HepG2 (cell line): ENCODE results near the gene NOP9. TPM values are rescaled to one million over a fixed set of nuclear protein-coding genes. Genes with fewer than 3 reads are reported as not detected.
A peak's percentile ranks its signal among the peaks of the same experiment; 100 is the strongest.

Source experiments
- CBX5 ChIP-seq: sonication (generic); formaldehyde crosslinking; IDR thresholded peaks from 2 replicates; pipeline ENCODE4 v1.4.0; 2020; ENCODE audit warnings: missing genetic modification reagents, borderline replicate concordance
- CHD4 ChIP-seq: fragments of 200-600 bp; sonication (generic); IDR thresholded peaks from 2 replicates; pipeline ENCODE4 v1.7.0; 2017; ENCODE audit warnings: mild to moderate bottlenecking, low read length, borderline replicate concordance
- ESRRA ChIP-seq: sonication (generic); formaldehyde crosslinking; IDR thresholded peaks from 2 replicates; pipeline ENCODE4 v1.5.1; 2020; ENCODE audit warnings: mild to moderate bottlenecking, low read depth, missing genetic modification reagents
- FOXK1 ChIP-seq: sonication (generic); formaldehyde crosslinking; IDR thresholded peaks from 2 replicates; pipeline ENCODE4 v1.4.0; 2020; ENCODE audit warnings: low read depth, missing genetic modification reagents, borderline replicate concordance
- FOXM1 ChIP-seq: sonication (generic); formaldehyde crosslinking; IDR thresholded peaks from 2 replicates; pipeline ENCODE4 v1.5.0; 2020; ENCODE audit warnings: missing genetic modification reagents
- HDAC1 ChIP-seq: sonication (generic); formaldehyde crosslinking; IDR thresholded peaks from 2 replicates; pipeline ENCODE4 v1.5.1; 2020; ENCODE audit warnings: mild to moderate bottlenecking, missing genetic modification reagents
- HHEX ChIP-seq: IDR thresholded peaks from 2 replicates; pipeline ENCODE4 v1.6.1; 2016; ENCODE audit warnings: control low read depth
- NR2F1 ChIP-seq, 2 experiments: fragments of 450-650 bp in 1 of 2; formaldehyde crosslinking in 1 of 2; IDR thresholded peaks; 2 replicates each; pipeline versions ENCODE4 v1.5.0 to v1.6.1; 2016 to 2020; ENCODE audit warnings: mild to moderate bottlenecking in 1 of 2, missing compliant biosample characterization in 1 of 2, missing genetic modification reagents in 1 of 2, moderate library complexity in 1 of 2
- NR3C1 ChIP-seq: sonication (generic); formaldehyde crosslinking; IDR thresholded peaks from 2 replicates; pipeline ENCODE4 v1.4.0; 2020; ENCODE audit warnings: missing genetic modification reagents
- REL ChIP-seq: sonication (generic); formaldehyde crosslinking; conservative IDR thresholded peaks from 2 replicates; pipeline ENCODE4 v1.8.0; 2022; ENCODE audit warnings: mild to moderate bottlenecking, missing genetic modification reagents, moderate library complexity
- SALL1 ChIP-seq: sonication (generic); formaldehyde crosslinking; IDR thresholded peaks from 2 replicates; pipeline ENCODE4 v1.8.0; 2022; ENCODE audit warnings: mild to moderate bottlenecking, missing genetic modification reagents
- STAG1 ChIP-seq: sonication (generic); formaldehyde crosslinking; IDR thresholded peaks from 2 replicates; pipeline ENCODE4 v1.4.0; 2020; ENCODE audit warnings: missing genetic modification reagents
- TCF7L2 ChIP-seq: IDR thresholded peaks from 2 replicates; pipeline ENCODE4 v1.6.1; 2011; ENCODE audit warnings: mild to moderate bottlenecking, low read depth, low read length, moderate library complexity
- THAP11 ChIP-seq: IDR thresholded peaks from 2 replicates; pipeline ENCODE4 v1.6.1; 2016; ENCODE audit warnings: missing biosample characterization, missing genetic modification reagents
- YEATS4 ChIP-seq: sonication (generic); formaldehyde crosslinking; IDR thresholded peaks from 2 replicates; pipeline ENCODE4 v1.4.0; 2020; ENCODE audit warnings: missing genetic modification reagents, borderline replicate concordance
- ZBTB42 ChIP-seq: sonication (generic); formaldehyde crosslinking; IDR thresholded peaks from 2 replicates; pipeline ENCODE4 v1.5.0; 2020; ENCODE audit warnings: mild to moderate bottlenecking, missing genetic modification reagents
- ZBTB8A ChIP-seq: sonication (generic); formaldehyde crosslinking; IDR thresholded peaks from 2 replicates; pipeline ENCODE4 v1.4.0; 2020; ENCODE audit warnings: mild to moderate bottlenecking, low read depth, missing genetic modification reagents, borderline replicate concordance
- ZNF225 ChIP-seq: sonication (generic); formaldehyde crosslinking; IDR thresholded peaks from 2 replicates; pipeline ENCODE4 v1.4.0; 2020; ENCODE audit warnings: mild to moderate bottlenecking, missing genetic modification reagents
- ZNF263 ChIP-seq: sonication (generic); formaldehyde crosslinking; IDR thresholded peaks from 2 replicates; pipeline ENCODE4 v1.4.0; 2020; ENCODE audit warnings: missing genetic modification reagents
- ZNF280D ChIP-seq: sonication (generic); formaldehyde crosslinking; IDR thresholded peaks from 2 replicates; pipeline ENCODE4 v1.5.1; 2020; ENCODE audit warnings: mild to moderate bottlenecking, missing genetic modification reagents
- ZNF33B ChIP-seq: sonication (generic); formaldehyde crosslinking; IDR thresholded peaks from 2 replicates; pipeline ENCODE4 v1.5.1; 2020; ENCODE audit warnings: mild to moderate bottlenecking, missing genetic modification reagents
- ZNF660 ChIP-seq: sonication (generic); formaldehyde crosslinking; IDR thresholded peaks from 2 replicates; pipeline ENCODE4 v1.5.1; 2020; ENCODE audit warnings: mild to moderate bottlenecking, low read depth, missing genetic modification reagents, borderline replicate concordance
- ZNF709 ChIP-seq: sonication (generic); formaldehyde crosslinking; IDR thresholded peaks from 2 replicates; pipeline ENCODE4 v1.5.0; 2020; ENCODE audit warnings: mild to moderate bottlenecking, missing genetic modification reagents
- polyA plus RNA-seq, 8 experiments: library from polyadenylated mRNA; depleted of rRNA in 3 of 8; stranded (reverse) in 7 of 8; unstranded in 1 of 8; fragments of >200 nt; fragmentation: Illumina TruSeq in 4 of 8; extraction: Trizol in 4 of 8; gene quantifications; 2 replicates each; pipeline versions ENCODE4 v1.2.1 to v1.2.3, GENCODE V29; 2011 to 2016; ENCODE audit warnings: low read depth in 4 of 8, missing spikeins in 1 of 8, mixed read lengths in 1 of 8; ENCODE audit not compliant: insufficient read depth in 1 of 8
- total RNA-seq, 5 experiments: library from RNA; depleted of rRNA; stranded (reverse); fragments of >200 nt; fragmentation: Illumina TruSeq; extraction: Trizol; gene quantifications; 2 replicates each; pipeline ENCODE4 v1.2.3, GENCODE V29; 2016; ENCODE audit warnings: low read depth in 1 of 5
- TF ChIP-seq, protein P1 (sequence below): sonication (generic); formaldehyde crosslinking; IDR thresholded peaks from 2 replicates; pipeline ENCODE4 v1.4.0; 2020; ENCODE audit warnings: missing genetic modification reagents, mild to moderate bottlenecking, borderline replicate concordance

NOP9 gene
- total and polyA plus RNA-seq, 2 of the 13 experiments (the other 11 are each of a cell fraction or from before 2014, with no cell fraction given): 24.5 to 61.6 TPM

DNA sequence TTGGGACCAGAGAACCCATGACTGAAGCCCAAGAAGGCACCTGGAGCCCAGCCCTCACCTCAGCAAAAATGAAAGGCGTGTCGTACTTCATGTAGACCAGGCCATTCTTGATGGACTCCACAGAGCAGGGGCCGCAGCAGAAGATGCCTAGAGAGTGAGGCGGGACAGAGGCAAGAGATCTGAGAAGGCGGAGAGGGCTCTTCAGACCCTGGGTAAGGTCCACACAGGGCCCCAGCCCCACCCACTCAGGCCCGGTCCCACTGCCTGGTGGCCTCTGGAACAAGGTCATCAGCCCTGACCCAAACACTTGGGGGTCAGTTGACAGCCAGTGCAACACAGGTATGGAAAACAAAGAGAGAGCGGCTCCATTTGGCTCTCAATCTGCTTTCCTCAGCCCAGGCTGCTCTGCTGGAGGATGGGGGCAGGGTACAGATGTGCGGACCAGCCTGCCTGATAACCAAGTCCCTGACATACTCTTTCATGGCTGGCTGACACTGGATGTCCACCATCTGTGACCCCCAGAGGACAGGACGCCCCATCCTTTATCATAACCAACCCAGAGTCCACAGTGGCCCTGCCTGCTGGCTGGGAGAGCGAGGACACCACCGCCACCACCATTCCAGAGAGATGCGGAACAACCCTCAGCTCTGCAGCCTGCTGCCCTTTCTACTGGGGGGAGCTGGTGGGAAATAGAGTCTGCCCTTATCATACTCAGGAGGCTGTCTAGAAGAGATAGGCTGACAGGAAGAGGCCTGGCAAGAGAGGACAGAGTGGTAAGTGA lies 43.5 kb upstream of the NOP9 start (continued):
- TF ChIP-seq SALL1 (peak; percentile 76), ESRRA (CRISPR knock-in tag) (peak; percentile 92), ZNF709 (CRISPR knock-in tag) (peak; percentile 76), THAP11 (CRISPR knock-in tag) (peak; percentile 26; the same call in 1 of the 2 replicates), FOXK1 (CRISPR knock-in tag) (no peak), NR3C1 (CRISPR knock-in tag) (no peak), ZBTB42 (CRISPR knock-in tag) (peak; percentile 95), ZNF33B (CRISPR knock-in tag) (no peak), YEATS4 (CRISPR knock-in tag) (no peak), HDAC1 (CRISPR knock-in tag) (peak; percentile 71), HHEX (peak; percentile 91), ZNF280D (CRISPR knock-in tag) (no peak), STAG1 (no peak), TCF7L2 (no peak), FOXM1 (no peak), CHD4 (no peak), ZNF225 (no peak), ZNF660 (CRISPR knock-in tag) (no peak), REL (no peak), CBX5 (CRISPR knock-in tag) (no peak), ZBTB8A (CRISPR knock-in tag) (no peak), ZNF263 (CRISPR knock-in tag) (no peak), NR2F1 (CRISPR knock-in tag; IDR thresholded peaks at IDR 0.05) (peak in 1 of 2 experiments; percentile 80; a peak in 1 of 4 replicates)
- TF ChIP-seq, protein P1, sequence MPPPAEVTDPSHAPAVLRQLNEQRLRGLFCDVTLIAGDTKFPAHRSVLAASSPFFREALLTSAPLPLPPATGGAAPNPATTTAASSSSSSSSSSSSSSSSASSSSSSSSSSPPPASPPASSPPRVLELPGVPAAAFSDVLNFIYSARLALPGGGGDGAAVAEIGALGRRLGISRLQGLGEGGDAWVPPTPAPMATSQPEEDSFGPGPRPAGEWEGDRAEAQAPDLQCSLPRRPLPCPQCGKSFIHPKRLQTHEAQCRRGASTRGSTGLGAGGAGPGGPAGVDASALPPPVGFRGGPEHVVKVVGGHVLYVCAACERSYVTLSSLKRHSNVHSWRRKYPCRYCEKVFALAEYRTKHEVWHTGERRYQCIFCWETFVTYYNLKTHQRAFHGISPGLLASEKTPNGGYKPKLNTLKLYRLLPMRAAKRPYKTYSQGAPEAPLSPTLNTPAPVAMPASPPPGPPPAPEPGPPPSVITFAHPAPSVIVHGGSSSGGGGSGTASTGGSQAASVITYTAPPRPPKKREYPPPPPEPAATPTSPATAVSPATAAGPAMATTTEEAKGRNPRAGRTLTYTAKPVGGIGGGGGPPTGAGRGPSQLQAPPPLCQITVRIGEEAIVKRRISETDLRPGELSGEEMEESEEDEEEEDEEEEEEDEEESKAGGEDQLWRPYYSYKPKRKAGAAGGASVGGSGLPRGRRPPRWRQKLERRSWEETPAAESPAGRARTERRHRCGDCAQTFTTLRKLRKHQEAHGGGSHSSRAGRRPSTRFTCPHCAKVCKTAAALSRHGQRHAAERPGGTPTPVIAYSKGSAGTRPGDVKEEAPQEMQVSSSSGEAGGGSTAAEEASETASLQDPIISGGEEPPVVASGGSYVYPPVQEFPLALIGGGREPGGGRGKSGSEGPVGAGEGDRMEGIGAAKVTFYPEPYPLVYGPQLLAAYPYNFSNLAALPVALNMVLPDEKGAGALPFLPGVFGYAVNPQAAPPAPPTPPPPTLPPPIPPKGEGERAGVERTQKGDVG: peak; percentile 100
